Activated CD4-positive, alpha-beta memory T cell treated with anti-CD3 and anti-CD28 coated beads for 36 hours (primary cell): ENCODE results near the gene PIGA. TPM values are rescaled to one million over a fixed set of nuclear protein-coding genes. Genes with fewer than 3 reads are reported as not detected.
A peak's percentile ranks its signal among the peaks of the same experiment; 100 is the strongest.

Source experiments
- CTCF ChIA-PET: fragments of 350-600 bp; sonication (Branson Sonifier 250); formaldehyde crosslinking; loops from one replicate; lab custom pipeline; 2021; ENCODE audit warnings: antibody characterized with exemption, inconsistent platforms; lab: Charles Lee
- POLR2A ChIA-PET: fragments of 350-600 bp; sonication (Branson Sonifier 250); formaldehyde crosslinking; loops from one replicate; lab custom pipeline; 2021; ENCODE audit warnings: antibody characterized with exemption; lab: Charles Lee
- DNase-seq: peaks from one replicate; pipeline ENCODE4 v3.0.0-alpha.2; 2020
- H3K27ac Mint-ChIP-seq: one replicate; pipeline ENCODE4 v1.8.0; 2021; ENCODE audit warnings: mixed read lengths
- H3K27me3 Mint-ChIP-seq: one replicate; pipeline ENCODE4 v1.8.0; 2021; ENCODE audit warnings: mixed read lengths
- H3K36me3 Mint-ChIP-seq: one replicate; pipeline ENCODE4 v1.8.0; 2021; ENCODE audit warnings: mixed read lengths
- H3K4me1 Mint-ChIP-seq: one replicate; pipeline ENCODE4 v1.8.0; 2021; ENCODE audit warnings: low read depth, mixed read lengths
- H3K4me3 Mint-ChIP-seq: one replicate; pipeline ENCODE4 v1.8.0; 2021; ENCODE audit warnings: mild to moderate bottlenecking, mixed read lengths
- H3K9me3 Mint-ChIP-seq: one replicate; pipeline ENCODE4 v1.8.0; 2021; ENCODE audit warnings: mixed read lengths
- intact Hi-C: fragments of 100-400 bp; cut with micrococcal nuclease; formaldehyde crosslinking; loops from one replicate; pipeline ENCODE4 v1.15.1; 2023
- total RNA-seq, 2 experiments: library from RNA; stranded (reverse); gene quantifications; one replicate each; pipeline ENCODE4 v1.2.3, GENCODE V29; 2021

Gene PIGA
- total RNA-seq, 2 experiments from 2014 or later, result 31.1 to 36.7 TPM

GRCh38 chrX:15345976-15346375 is 10.7 kb upstream of the PIGA start:
- Mint-ChIP-seq H3K9me3 (no peaks in the 10 kb centered on the region), H3K36me3 (no peaks in the 10 kb centered on the region), H3K4me1 (no peaks in the 10 kb centered on the region), H3K27ac (no peak overlapping the region), H3K4me3 (no peak overlapping the region), H3K27me3 (peaks cover 4% of the 10 kb centered on the region)
- intact Hi-C loops, result no loop called here
- DNase-seq, result no peak
- POLR2A ChIA-PET, result no interaction called here
- CTCF ChIA-PET, result interaction anchor here (1.9 kb wide), 1 partner anchor 122 kb away, joined by 5 read pairs; no protein-coding TSS in a partner anchor

GRCh38 chrX:15344106-15344505 is 8.8 kb upstream of the PIGA start:
- POLR2A ChIA-PET, result no interaction called here
- Mint-ChIP-seq H3K9me3 (no peaks in the 10 kb centered on the region), H3K36me3 (no peaks in the 10 kb centered on the region), H3K4me3 (no peak overlapping the region), H3K4me1 (no peaks in the 10 kb centered on the region), H3K27ac (no peak overlapping the region), H3K27me3 (peaks cover 4% of the 10 kb centered on the region)
- CTCF ChIA-PET, result no interaction called here
- DNase-seq, result no peak
- intact Hi-C loops, result no loop called here

- Mint-ChIP-seq H3K4me1 (no peaks in the 10 kb centered on the region), H3K4me3 (no peak overlapping the region), H3K9me3 (no peaks in the 10 kb centered on the region), H3K27ac (no peak overlapping the region), H3K27me3 (peaks cover 4% of the 10 kb centered on the region), H3K36me3 (no peaks in the 10 kb centered on the region)
- no peak for DNase-seq
- CTCF ChIA-PET, result no interaction called here
- POLR2A ChIA-PET, result no interaction called here
- intact Hi-C loops, result no loop called here
Observed at GRCh38 chrX:15343075-15343476, 7.8 kb upstream of the PIGA start.

GRCh38 chrX:15340867-15341266 is 5.5 kb upstream of the PIGA start:
- Mint-ChIP-seq H3K27me3 (peaks cover 5% of the 10 kb centered on the region), H3K36me3 (no peaks in the 10 kb centered on the region), H3K27ac (no peak overlapping the region), H3K4me3 (no peak overlapping the region), H3K9me3 (no peaks in the 10 kb centered on the region), H3K4me1 (peaks cover 6% of the 10 kb centered on the region)
- POLR2A ChIA-PET, result no interaction called here
- intact Hi-C loops, result no loop called here
- CTCF ChIA-PET, result no interaction called here
- no peak for DNase-seq

GRCh38 chrX:15336023-15336413 is 695 bp upstream of the PIGA start:
- H3K27ac Mint-ChIP-seq, result peak overlapping the region; percentile 85
- ChIA-PET CTCF (interaction anchor here (1.0 kb wide), 1 partner anchor 13 kb away, joined by 5 read pairs; no protein-coding TSS in a partner anchor), POLR2A (no interaction called here)
- peak overlapping the region; percentile 90 for H3K4me3 Mint-ChIP-seq
- intact Hi-C loops, result loop anchor here (5.0 to 10.0 kb wide), 6 partner anchors 401 to 1684 kb away; partner anchors contain the start of genes AP1S2, CA5B, CTPS2 and GEMIN8
- peaks cover 13% of the 10 kb centered on the region for H3K4me1 Mint-ChIP-seq
- DNase-seq, result peak; percentile 72
- peaks cover 4% of the 10 kb centered on the region for H3K36me3 Mint-ChIP-seq
- peaks cover 2% of the 10 kb centered on the region for H3K27me3 Mint-ChIP-seq
- no peaks in the 10 kb centered on the region for H3K9me3 Mint-ChIP-seq

- DNase-seq, result peak; percentile 24
- Mint-ChIP-seq H3K4me3 (peak overlapping the region; percentile 90), H3K9me3 (no peaks in the 10 kb centered on the region), H3K36me3 (peaks cover 4% of the 10 kb centered on the region), H3K27ac (peak overlapping the region; percentile 88), H3K27me3 (peaks cover 2% of the 10 kb centered on the region), H3K4me1 (peaks cover 13% of the 10 kb centered on the region)
- CTCF ChIA-PET, result interaction anchor here (0.6 kb wide), 1 partner anchor 164 kb away, joined by 4 read pairs; no protein-coding TSS in a partner anchor
- intact Hi-C loops, result loop anchor here (2.0 to 10.0 kb wide), 4 partner anchors 176 to 1380 kb away; partner anchors contain the start of genes AP1S2, CTPS2, GEMIN8 and SYAP1
- POLR2A ChIA-PET, result interaction anchor here (0.6 kb wide), 1 partner anchor 403 kb away, joined by 3 read pairs; the partner anchor contains the start of gene CA5B
Observed at GRCh38 chrX:15334561-15334960, 762 bp downstream of the PIGA start.

- H3K36me3 Mint-ChIP-seq, result peaks cover 10% of the 10 kb centered on the region
- no peaks in the 10 kb centered on the region for H3K27me3 Mint-ChIP-seq
- no peaks in the 10 kb centered on the region for H3K9me3 Mint-ChIP-seq
- DNase-seq, result no peak
- no peak overlapping the region for H3K4me3 Mint-ChIP-seq
- intact Hi-C loops, result no loop called here
- no peak overlapping the region for H3K27ac Mint-ChIP-seq
- H3K4me1 Mint-ChIP-seq, result peaks cover 5% of the 10 kb centered on the region
- ChIA-PET POLR2A (no interaction called here), CTCF (interaction anchor here (1.1 kb wide), 1 partner anchor 29 kb away, joined by 3 read pairs; no protein-coding TSS in a partner anchor)
Observed at GRCh38 chrX:15328821-15329220, 6.5 kb downstream of the PIGA start.

- POLR2A ChIA-PET, result no interaction called here
- intact Hi-C loops, result no loop called here
- peaks cover 14% of the 10 kb centered on the region for H3K36me3 Mint-ChIP-seq
- no peak for DNase-seq
- no peaks in the 10 kb centered on the region for H3K9me3 Mint-ChIP-seq
- no peaks in the 10 kb centered on the region for H3K27me3 Mint-ChIP-seq
- H3K4me1 Mint-ChIP-seq, result peaks cover 5% of the 10 kb centered on the region
- H3K4me3 Mint-ChIP-seq, result no peak overlapping the region
- CTCF ChIA-PET, result no interaction called here
- H3K27ac Mint-ChIP-seq, result no peak overlapping the region
Observed at GRCh38 chrX:15328131-15328530, 7.2 kb downstream of the PIGA start.

GRCh38 chrX:15322472-15322871 is 12.9 kb downstream of the PIGA start:
- DNase-seq, result no peak
- Mint-ChIP-seq H3K27ac (no peak overlapping the region), H3K27me3 (no peaks in the 10 kb centered on the region), H3K36me3 (peaks cover 23% of the 10 kb centered on the region), H3K4me1 (no peaks in the 10 kb centered on the region), H3K9me3 (no peaks in the 10 kb centered on the region), H3K4me3 (no peak overlapping the region)
- ChIA-PET POLR2A (no interaction called here), CTCF (no interaction called here)
- intact Hi-C loops, result no loop called here

GRCh38 chrX:15322072-15322471 is 13.3 kb downstream of the PIGA start:
- H3K27ac Mint-ChIP-seq, result no peak overlapping the region
- CTCF ChIA-PET, result no interaction called here

GRCh38 chrX:15321447-15321846 is 13.9 kb downstream of the PIGA start:
- no peaks in the 10 kb centered on the region for H3K27me3 Mint-ChIP-seq
- peaks cover 23% of the 10 kb centered on the region for H3K36me3 Mint-ChIP-seq
- H3K4me3 Mint-ChIP-seq, result no peak overlapping the region
- H3K9me3 Mint-ChIP-seq, result no peaks in the 10 kb centered on the region
- POLR2A ChIA-PET, result no interaction called here
- intact Hi-C loops, result no loop called here
- no peaks in the 10 kb centered on the region for H3K4me1 Mint-ChIP-seq
- H3K27ac Mint-ChIP-seq, result no peak overlapping the region
- CTCF ChIA-PET, result no interaction called here
- DNase-seq, result no peak

More at GRCh38 chrX:15322072-15322471, 13.3 kb downstream of the PIGA start:
- intact Hi-C loops, result no loop called here
- Mint-ChIP-seq H3K4me3 (no peak overlapping the region), H3K27me3 (no peaks in the 10 kb centered on the region), H3K36me3 (peaks cover 23% of the 10 kb centered on the region), H3K4me1 (no peaks in the 10 kb centered on the region), H3K9me3 (no peaks in the 10 kb centered on the region)
- POLR2A ChIA-PET, result no interaction called here
- no peak for DNase-seq

GRCh38 chrX:15320297-15320696 is 15.0 kb downstream of the PIGA start:
- ChIA-PET POLR2A (no interaction called here), CTCF (no interaction called here)
- peaks cover 23% of the 10 kb centered on the region for H3K36me3 Mint-ChIP-seq
- intact Hi-C loops, result no loop called here
- H3K27me3 Mint-ChIP-seq, result no peaks in the 10 kb centered on the region
- DNase-seq, result no peak
- no peak overlapping the region for H3K27ac Mint-ChIP-seq
- no peaks in the 10 kb centered on the region for H3K9me3 Mint-ChIP-seq
- H3K4me1 Mint-ChIP-seq, result no peaks in the 10 kb centered on the region
- H3K4me3 Mint-ChIP-seq, result no peak overlapping the region

GRCh38 chrX:15319075-15319474 is 16.2 kb downstream of the PIGA start:
- no peak for DNase-seq
- intact Hi-C loops, result no loop called here
- ChIA-PET POLR2A (no interaction called here), CTCF (no interaction called here)
- H3K4me3 Mint-ChIP-seq, result no peak overlapping the region
- H3K9me3 Mint-ChIP-seq, result no peaks in the 10 kb centered on the region
- H3K27me3 Mint-ChIP-seq, result no peaks in the 10 kb centered on the region
- no peaks in the 10 kb centered on the region for H3K4me1 Mint-ChIP-seq
- H3K36me3 Mint-ChIP-seq, result peaks cover 20% of the 10 kb centered on the region
- H3K27ac Mint-ChIP-seq, result no peak overlapping the region
